Adrenal gland (tissue), 12 donors: ENCODE data around the gene L3MBTL3. TPM values are rescaled to one million over a fixed set of nuclear protein-coding genes. Genes with fewer than 3 reads are reported as not detected.

ENCODE experiments used
- DNase-seq, 7 donors: peaks; one replicate each; pipeline ENCODE4 v3.0.0-alpha.2; 2019 to 2020
- H3K27ac ChIP-seq, 5 donors: fragments of 200-600 bp; sonication (generic) in 4 of 5; 1 replicate in 3 of 5; 2 replicates in 2 of 5; pipeline versions ENCODE4 v1.5.1 to v1.8.0; 2016 to 2020; ENCODE audit warnings: mild to moderate bottlenecking in 1 of 5
- H3K27me3 ChIP-seq: fragments of 200-600 bp; 2 replicates; pipeline ENCODE4 v1.8.0; 2021
- H3K36me3 ChIP-seq, 2 donors: fragments of 200-600 bp; replicated peaks in 1 of 2; 1 replicate in 1 of 2; 2 replicates in 1 of 2; pipeline versions ENCODE4 v1.5.1 to v1.8.0; 2018 to 2022
- H3K4me1 ChIP-seq, 2 donors: fragments of 200-600 bp; replicated peaks in 1 of 2; 1 replicate in 1 of 2; 2 replicates in 1 of 2; pipeline versions ENCODE4 v1.5.1 to v1.8.0; 2018 to 2021
- H3K4me3 ChIP-seq, 4 donors: fragments of 200-600 bp; sonication (generic) in 3 of 4; one replicate each; pipeline ENCODE4 v1.5.1; 2016 to 2018
- H3K9me3 ChIP-seq, 3 donors: fragments of 200-600 bp; sonication (generic) in 1 of 3; replicated peaks in 1 of 3; 1 replicate in 2 of 3; 2 replicates in 1 of 3; pipeline versions ENCODE4 v1.5.1 to v1.8.0; 2016 to 2021
- CTCF ChIP-seq, 6 experiments: fragments of 450-650 bp in 4 of 6; fragments of 200-600 bp in 2 of 6; sonication (generic) in 1 of 6; IDR thresholded peaks; 1 replicate in 5 of 6; 2 replicates in 1 of 6; pipeline versions ENCODE4 v1.5.1 to v1.8.0; 2016 to 2021; ENCODE audit warnings: antibody characterized with exemption in 6 of 6, mild to moderate bottlenecking in 2 of 6, moderate library complexity in 1 of 6
- POLR2A ChIP-seq, 2 donors: fragments of 450-650 bp; IDR thresholded peaks; one replicate each; pipeline ENCODE4 v1.6.1; 2017; ENCODE audit warnings: antibody characterized with exemption in 2 of 2, mild to moderate bottlenecking in 2 of 2, moderate library complexity in 1 of 2
- WGBS, 4 donors: extraction: QIAGEN DNeasy Blood & Tissue Kit in 2 of 4; methylation state at CpG; one replicate each; pipeline versions ENCODE4 v1.1.5 to v1.1.7; 2013 to 2017; 5-methylcytosine and 5-hydroxymethylcytosine counted together
- intact Hi-C, 2 donors: fragments of 100-400 bp; cut with DNase I; formaldehyde crosslinking; loops; one replicate each; pipeline versions ENCODE4 v1.14.1 to v1.15.0; 2022 to 2023
- polyA plus RNA-seq, 3 donors: library from polyadenylated mRNA; stranded (reverse); fragments of 200-250 nt in 2 of 3; fragments of 350-450 nt in 1 of 3; fragmentation: Illumina TruSeq in 1 of 3; extraction: RNeasy Lipid Tissue Mini Kit (QIAGEN cat#74804) in 1 of 3; gene quantifications; one replicate each; pipeline ENCODE4 v1.2.3, GENCODE V29; 2013 to 2014
- total RNA-seq, 9 donors: library from RNA; depleted of rRNA in 4 of 9; stranded (reverse); fragments of >200 nt in 4 of 9; fragments of 120-200 nt in 1 of 9; fragmentation: NEBNext Ultra II Directional in 1 of 9; extraction: Animal tissue kit (Norgen Biotek cat#: 25700) in 1 of 9; gene quantifications; one replicate each; pipeline versions ENCODE4 v1.1.0 to v1.2.4, GENCODE V29; 2013 to 2023
- donor health status: healthy with polysubstance abuse.
- donor health status: Bipolar disorder and iron deficiency.
- donor health status: DM: yes; HTN: yes; CAD: no.
- donor health status: DM: no; HTN: no; CAD: no.
- donor health status: DM: no; HTN: no; CAD: no.
- donor health status: DM: yes; HTN: yes; CAD: no.

The L3MBTL3 gene
- total and polyA plus RNA-seq, 12 donors, result 7.2 to 32.5 (median 17.3) TPM

GRCh38 chr6:130178692-130179091 is 160.3 kb downstream of the L3MBTL3 start:
- no peaks in the 10 kb centered on the region for H3K36me3 ChIP-seq
- no peaks in the 10 kb centered on the region for H3K4me1 ChIP-seq
- intact Hi-C loops, result no loop called here
- DNase-seq, result peak in 3 of 7 donors; percentile 12 to 28 (median 25)
- no peak overlapping the region for H3K27ac ChIP-seq
- H3K27me3 ChIP-seq, result no peaks in the 10 kb centered on the region
- no peak overlapping the region for H3K4me3 ChIP-seq
- no peaks in the 10 kb centered on the region for H3K9me3 ChIP-seq
- TF ChIP-seq CTCF (IDR thresholded peaks at IDR 0.05) (no peak), POLR2A (IDR thresholded peaks at IDR 0.05) (no peak)
- 93 to 100% (median 96%) methylated on average over 1 of the region's 1 CpG for WGBS, 4 donors

DNA sequence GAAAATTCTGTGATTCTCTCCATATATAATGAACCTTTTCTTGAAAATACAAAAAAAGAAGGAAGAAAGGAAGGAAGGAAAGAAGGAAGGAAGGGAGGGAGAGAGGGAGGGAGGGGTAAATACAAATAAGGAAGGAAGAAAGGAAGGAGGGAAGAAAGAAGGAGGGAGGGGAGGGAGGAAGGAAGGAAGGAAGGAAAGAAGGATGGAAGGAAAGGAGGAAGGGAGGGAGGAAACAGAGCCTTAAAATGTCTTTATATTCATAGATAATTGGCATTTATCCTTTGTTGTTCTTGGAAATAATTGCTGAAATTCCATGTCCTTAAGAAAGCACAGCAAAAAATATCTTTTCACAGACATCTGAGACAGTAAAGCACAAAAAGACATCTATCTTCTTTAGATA is 164.1 kb downstream of the L3MBTL3 start:
- H3K27ac ChIP-seq, result no peak overlapping the region
- H3K36me3 ChIP-seq, result no peaks in the 10 kb centered on the region
- intact Hi-C loops, result no loop called here
- no peaks in the 10 kb centered on the region for H3K27me3 ChIP-seq
- no peak for TF ChIP-seq POLR2A (IDR thresholded peaks at IDR 0.05)
- no peak for TF ChIP-seq CTCF (IDR thresholded peaks at IDR 0.05)
- DNase-seq, result no peak
- H3K9me3 ChIP-seq, result no peaks in the 10 kb centered on the region
- H3K4me1 ChIP-seq, result no peaks in the 10 kb centered on the region
- no peak overlapping the region for H3K4me3 ChIP-seq

- DNase-seq, result no peak
- no peak overlapping the region for H3K27ac ChIP-seq
- no peaks in the 10 kb centered on the region for H3K4me1 ChIP-seq
- H3K27me3 ChIP-seq, result no peaks in the 10 kb centered on the region
- H3K9me3 ChIP-seq, result no peaks in the 10 kb centered on the region
- WGBS, 4 donors, result 93 to 95% (median 94%) methylated on average over 9 of the region's 9 CpGs
- no peaks in the 10 kb centered on the region for H3K36me3 ChIP-seq
- no peak overlapping the region for H3K4me3 ChIP-seq
- intact Hi-C loops, result no loop called here
- no peak for TF ChIP-seq POLR2A (IDR thresholded peaks at IDR 0.05)
- TF ChIP-seq CTCF (IDR thresholded peaks at IDR 0.05), result no peak
These were observed 165.2 kb downstream of the L3MBTL3 start for GRCh38 chr6:130183271-130184222.

GRCh38 chr6:130185658-130186057 is 167.3 kb downstream of the L3MBTL3 start:
- TF ChIP-seq CTCF (IDR thresholded peaks at IDR 0.05) (no peak), POLR2A (IDR thresholded peaks at IDR 0.05) (no peak)
- WGBS, 4 donors, result 73 to 95% (median 89%) methylated on average over 3 of the region's 3 CpGs
- no peaks in the 10 kb centered on the region for H3K4me1 ChIP-seq
- no peak for DNase-seq
- intact Hi-C loops, result no loop called here
- no peaks in the 10 kb centered on the region for H3K27me3 ChIP-seq
- H3K4me3 ChIP-seq, result no peak overlapping the region
- no peaks in the 10 kb centered on the region for H3K9me3 ChIP-seq
- no peaks in the 10 kb centered on the region for H3K36me3 ChIP-seq
- no peak overlapping the region for H3K27ac ChIP-seq
